Transverse colon (tissue), 4 donors: ENCODE measurements around the gene SYNGR1.

Source experiments
- CTCF ChIP-seq, 5 experiments: fragments of 200-600 bp in 3 of 5; fragments of 450-650 bp in 2 of 5; sonication (generic) in 3 of 5; IDR thresholded peaks; 1 replicate in 2 of 5; 2 replicates in 3 of 5; pipeline ENCODE4 v1.5.1; 2016 to 2017; ENCODE audit warnings: antibody characterized with exemption in 5 of 5, inconsistent platforms in 3 of 5, mild to moderate bottlenecking in 2 of 5, moderate library complexity in 1 of 5
- POLR2AphosphoS5 ChIP-seq, 3 donors: sonication (generic); formaldehyde crosslinking; IDR thresholded peaks; one replicate each; pipeline ENCODE4 v1.6.1; 2016; ENCODE audit warnings: antibody characterized with exemption in 3 of 3

DNA sequence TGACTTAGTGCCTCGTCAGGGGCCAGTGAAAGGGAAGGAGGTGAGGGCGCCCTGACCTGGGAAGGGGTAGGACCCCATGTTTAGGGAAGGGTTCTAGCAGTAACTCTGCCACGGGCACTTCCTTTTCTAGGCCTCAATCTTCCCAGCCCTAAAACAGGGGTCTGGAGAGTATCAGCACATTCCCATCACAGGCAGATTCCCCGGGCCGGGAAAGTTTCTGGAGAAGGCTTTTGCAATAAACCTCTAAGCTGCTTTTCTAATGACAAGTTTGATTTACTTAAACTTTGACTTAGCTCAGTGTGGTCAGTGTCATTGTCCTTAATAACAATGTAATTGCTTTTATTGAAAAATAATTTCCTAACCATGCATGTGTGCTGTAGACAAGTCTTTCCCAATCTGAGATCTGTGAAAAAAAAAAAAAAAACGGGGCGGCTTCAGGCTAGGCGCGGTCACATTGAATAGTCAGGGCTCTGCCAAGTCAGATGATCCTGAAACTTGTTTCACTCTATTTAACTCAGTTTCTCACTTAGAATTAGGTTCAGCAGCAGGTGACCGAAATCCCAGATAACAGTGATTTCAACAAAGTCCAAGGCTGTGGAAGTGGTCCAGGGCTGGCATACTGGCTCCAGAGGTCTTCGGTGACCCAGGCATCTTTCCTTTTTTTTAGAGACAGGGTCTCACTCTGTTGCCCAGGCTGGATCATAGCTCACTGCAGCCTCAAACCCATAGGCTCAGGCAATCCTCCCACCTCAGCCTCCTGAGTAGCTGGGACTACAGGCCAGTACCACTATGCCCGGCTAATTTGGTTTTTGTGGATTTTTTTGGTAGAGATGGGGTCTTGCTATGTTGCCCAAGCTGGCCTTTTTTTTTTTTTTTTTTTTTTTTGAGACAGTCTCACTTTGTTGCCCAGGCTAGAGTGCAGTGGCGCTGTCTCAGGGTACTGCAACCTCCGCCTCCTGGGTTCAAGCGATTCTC, 30.3 kb downstream of the SYNGR1 start:
- no peak for TF ChIP-seq POLR2AphosphoS5 (IDR thresholded peaks at IDR 0.05)
- TF ChIP-seq CTCF (IDR thresholded peaks at IDR 0.05): no peak
